Measurements from ENCODE around the gene LYPD8. TPM values are rescaled to one million over a fixed set of nuclear protein-coding genes. Genes with fewer than 3 reads are reported as not detected.

The LYPD8 gene
- total RNA-seq, 1 donor from 2014 or later, result not detected

- no peak for DNase-seq (ENCODE audit: low spot score)
- ATAC-seq, result no peak
These were observed 52.8 kb downstream of the LYPD8 start, which contains the start of gene OR14I1 for GRCh38 chr1:248702714-248703113. Gene OR14I1, minus strand, starts transcription at chr1:248702766.

GRCh38 chr1:248699099-248699498 is 56.5 kb downstream of the LYPD8 start:
- ATAC-seq, result no peak
- DNase-seq (ENCODE audit: low spot score), result no peak

DNA sequence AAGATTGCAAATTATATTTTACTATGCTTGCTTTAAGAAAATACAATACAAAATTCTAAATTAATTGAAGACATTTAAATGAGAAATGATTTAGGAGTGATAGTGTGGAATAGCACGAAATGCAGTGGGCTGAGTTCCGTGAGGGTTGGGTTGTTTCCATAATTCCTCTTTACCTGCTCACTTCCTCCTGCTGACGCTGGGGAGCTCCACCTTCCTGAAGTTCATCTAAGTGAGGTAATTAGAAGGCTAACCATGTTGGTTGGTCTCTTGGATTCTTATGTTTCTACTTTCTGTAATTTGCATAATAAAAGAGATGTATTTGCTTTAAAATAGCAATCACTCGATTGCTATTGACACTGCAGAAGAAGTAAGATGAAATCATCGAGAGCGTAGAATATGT is 57.7 kb downstream of the LYPD8 start:
- no peak for DNase-seq (ENCODE audit: low spot score)
- ATAC-seq, result no peak

- ATAC-seq, result no peak
These were observed 58.8 kb downstream of the LYPD8 start for GRCh38 chr1:248696774-248697173.

DNA sequence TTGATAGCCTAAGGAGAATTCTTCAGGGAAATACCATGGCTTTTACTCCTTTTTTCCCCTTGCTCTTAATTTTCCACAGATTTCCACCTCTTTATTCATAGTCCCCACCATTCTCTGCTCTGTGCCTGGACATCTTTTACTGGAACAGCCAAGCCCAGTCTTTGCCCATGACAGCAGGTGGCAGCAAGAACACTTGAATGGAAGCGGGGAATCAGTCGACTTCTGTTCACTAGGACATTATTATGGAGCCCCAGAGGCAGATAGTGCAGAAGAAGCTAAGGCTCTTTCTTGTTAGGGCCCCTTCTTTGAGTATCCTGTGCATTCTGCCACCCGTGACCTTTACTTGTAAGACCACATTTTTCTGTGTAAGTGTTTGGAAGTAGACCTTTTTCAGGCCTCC is 59.3 kb downstream of the LYPD8 start:
- DNase-seq (ENCODE audit: low spot score) (no peak), ATAC-seq (peak; percentile 86)

More at GRCh38 chr1:248696774-248697173, 58.8 kb downstream of the LYPD8 start:
- no peak for DNase-seq (ENCODE audit: low spot score)

GRCh38 chr1:248695451-248696132 is 60.0 kb downstream of the LYPD8 start:
- DNase-seq (ENCODE audit: low spot score) (no peak), ATAC-seq (no peak)

DNA sequence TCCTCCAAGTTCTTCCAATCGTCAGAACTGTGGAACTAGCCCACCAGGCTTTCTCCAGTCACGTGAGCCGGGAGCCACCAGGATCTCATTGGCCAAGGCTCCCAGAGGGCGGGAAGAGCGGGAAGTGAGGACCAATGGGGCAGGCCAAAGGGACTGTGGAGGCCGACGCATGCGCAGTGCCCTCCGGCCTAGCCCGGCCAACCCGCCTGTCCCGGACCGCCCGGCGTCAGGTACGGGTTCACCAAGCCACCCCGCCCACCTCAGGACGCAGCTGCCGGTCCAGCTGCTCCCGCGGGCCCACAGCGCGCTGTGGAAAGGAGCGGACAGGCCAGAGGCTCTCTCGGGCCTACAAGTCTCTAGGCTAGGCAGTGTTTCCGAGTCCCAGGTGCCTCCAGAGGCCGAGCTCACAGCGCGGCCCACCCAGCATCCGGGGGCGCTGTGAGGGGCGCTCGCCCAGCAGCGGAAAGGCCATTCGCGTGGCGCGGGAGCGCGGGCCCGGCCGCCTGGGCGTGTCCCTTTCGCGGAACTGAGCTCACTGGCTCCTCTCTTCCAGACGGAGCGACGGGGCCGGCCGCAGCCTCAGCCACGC is 63.9 kb downstream of the LYPD8 start:
- no peak for ATAC-seq
- DNase-seq (ENCODE audit: low spot score), result no peak

Other genes starting within 250 kb of the LYPD8 start
- not detected for gene OR2G6, start 247.7 kb downstream of the LYPD8 start, total RNA-seq
- not detected for gene OR2T29, start 193.0 kb downstream of the LYPD8 start, total RNA-seq
- gene OR2T34, start 181.0 kb downstream of the LYPD8 start, total RNA-seq, result not detected
- gene OR2T10, start 158.1 kb downstream of the LYPD8 start, total RNA-seq, result not detected
- not detected for gene OR2T11, start 120.7 kb downstream of the LYPD8 start, total RNA-seq
- not detected for gene OR2T35, start 110.5 kb downstream of the LYPD8 start, total RNA-seq
- not detected for gene OR2T27, start 100.2 kb downstream of the LYPD8 start, total RNA-seq
- gene OR14I1, start 53.0 kb downstream of the LYPD8 start, total RNA-seq, result not detected
- 15.3 TPM for gene SH3BP5L, start 70.2 kb upstream of the LYPD8 start, total RNA-seq
- gene ZNF672, start 82.5 kb upstream of the LYPD8 start, total RNA-seq, result 19.6 TPM
- 20.2 TPM for gene ZNF692, start 103.3 kb upstream of the LYPD8 start, total RNA-seq
- 3.4 TPM for gene PGBD2, start 150.5 kb upstream of the LYPD8 start, total RNA-seq